H9 (cell line): ENCODE results near the gene CDK2AP2. TPM values are rescaled to one million over a fixed set of nuclear protein-coding genes. Genes with fewer than 3 reads are reported as not detected.
A peak's percentile ranks its signal among the peaks of the same experiment; 100 is the strongest.

Experiments used
- DNase-seq: peaks from one replicate; pipeline ENCODE4 v3.0.0-alpha.2; 2017
- H2AFZ ChIP-seq: one replicate; pipeline ENCODE4 v1.6.1; 2013; ENCODE audit warnings: mild to moderate bottlenecking, low read length, control low read depth, moderate library complexity
- H2AK5ac ChIP-seq: 2 replicates; pipeline ENCODE4 v1.6.1; 2013; ENCODE audit warnings: low read length, control low read depth, mixed read lengths; ENCODE audit not compliant: insufficient read length
- H2BK120ac ChIP-seq: one replicate; pipeline ENCODE4 v1.6.1; 2013; ENCODE audit warnings: low read depth, mild to moderate bottlenecking, low read length, control low read depth, inconsistent platforms; ENCODE audit not compliant: poor library complexity, severe bottlenecking
- H2BK12ac ChIP-seq: 2 replicates; pipeline ENCODE4 v1.6.1; 2013; ENCODE audit warnings: low read length, control low read depth, mixed read lengths, low read depth; ENCODE audit not compliant: insufficient read length
- H2BK15ac ChIP-seq: 2 replicates; pipeline ENCODE4 v1.6.1; 2013; ENCODE audit warnings: low read depth, low read length, control low read depth
- H2BK20ac ChIP-seq: one replicate; pipeline ENCODE4 v1.6.1; 2013; ENCODE audit warnings: low read depth, mild to moderate bottlenecking, low read length, control low read depth, inconsistent platforms; ENCODE audit not compliant: poor library complexity, severe bottlenecking
- H2BK5ac ChIP-seq: 2 replicates; pipeline ENCODE4 v1.6.1; 2013; ENCODE audit warnings: low read length, control low read depth, mixed read lengths; ENCODE audit not compliant: insufficient read length
- H3K14ac ChIP-seq: 2 replicates; pipeline ENCODE4 v1.6.1; 2013; ENCODE audit warnings: low read length, control low read depth; ENCODE audit not compliant: insufficient read depth
- H3K18ac ChIP-seq: 2 replicates; pipeline ENCODE4 v1.6.1; 2013; ENCODE audit warnings: low read depth, mild to moderate bottlenecking, mixed read lengths, low read length, control low read depth; ENCODE audit not compliant: insufficient read length
- H3K23ac ChIP-seq: 2 replicates; pipeline ENCODE4 v1.6.1; 2013; ENCODE audit warnings: low read length, control low read depth, mixed read lengths, low read depth; ENCODE audit not compliant: insufficient read length
- H3K23me2 ChIP-seq: 2 replicates; pipeline ENCODE4 v1.6.1; 2013; ENCODE audit warnings: low read depth, mild to moderate bottlenecking, mixed read lengths, low read length, control low read depth; ENCODE audit not compliant: insufficient read length, poor library complexity, severe bottlenecking
- H3K27ac ChIP-seq: 2 replicates; pipeline ENCODE4 v1.5.1; 2013; ENCODE audit warnings: low read length, control low read depth, mixed read lengths, low read depth; ENCODE audit not compliant: insufficient read length
- H3K27me3 ChIP-seq: 2 replicates; pipeline ENCODE4 v1.6.1; 2013; ENCODE audit warnings: low read length, control low read depth, inconsistent platforms; ENCODE audit not compliant: insufficient read depth
- H3K4ac ChIP-seq: 2 replicates; pipeline ENCODE4 v1.6.1; 2013; ENCODE audit warnings: low read depth, mild to moderate bottlenecking, control low read depth, inconsistent platforms, low read length, moderate library complexity
- H3K4me1 ChIP-seq: 2 replicates; pipeline ENCODE4 v1.6.1; 2013; ENCODE audit warnings: low read length, control low read depth, inconsistent platforms; ENCODE audit not compliant: insufficient read depth
- H3K4me2 ChIP-seq: 2 replicates; pipeline ENCODE4 v1.6.1; 2013; ENCODE audit warnings: low read length, control low read depth, mixed read lengths; ENCODE audit not compliant: insufficient read length, insufficient read depth
- H3K56ac ChIP-seq: 2 replicates; pipeline ENCODE4 v1.6.1; 2013; ENCODE audit warnings: low read depth, mild to moderate bottlenecking, mixed read lengths, low read length, control low read depth; ENCODE audit not compliant: insufficient read length
- H3K79me1 ChIP-seq: 2 replicates; pipeline ENCODE4 v1.6.1; 2013; ENCODE audit warnings: low read depth, mild to moderate bottlenecking, moderate library complexity, low read length, control low read depth, inconsistent platforms; ENCODE audit not compliant: insufficient read depth, poor library complexity, severe bottlenecking
- H3K79me2 ChIP-seq: 2 replicates; pipeline ENCODE4 v1.6.1; 2013; ENCODE audit warnings: low read length, control low read depth, inconsistent platforms; ENCODE audit not compliant: insufficient read depth
- H3K9ac ChIP-seq: 2 replicates; pipeline ENCODE4 v1.6.1; 2013; ENCODE audit warnings: low read length, control low read depth, mixed read lengths; ENCODE audit not compliant: insufficient read length; ENCODE audit errors: extremely low read depth
- H3K9me3 ChIP-seq: one replicate; pipeline ENCODE4 v1.6.1; 2013; ENCODE audit warnings: low read depth, low read length, inconsistent platforms; ENCODE audit not compliant: control insufficient read depth
- H3T11ph ChIP-seq: one replicate; pipeline ENCODE4 v1.6.1; 2013; ENCODE audit warnings: mild to moderate bottlenecking, low read length, control low read depth, inconsistent platforms
- H4K20me1 ChIP-seq: one replicate; pipeline ENCODE4 v1.6.1; 2013; ENCODE audit not compliant: control insufficient read depth, insufficient read length, insufficient read depth
- H4K5ac ChIP-seq: 2 replicates; pipeline ENCODE4 v1.6.1; 2013; ENCODE audit warnings: low read depth, mild to moderate bottlenecking, mixed read lengths, low read length, control low read depth; ENCODE audit not compliant: insufficient read length
- H4K8ac ChIP-seq: replicated peaks from 2 replicates; pipeline ENCODE4 v1.6.1; 2013; ENCODE audit warnings: low read length, control low read depth, mixed read lengths, low read depth; ENCODE audit not compliant: insufficient read length
- H4K91ac ChIP-seq: 2 replicates; pipeline ENCODE4 v1.6.1; 2013; ENCODE audit warnings: low read depth, mild to moderate bottlenecking, moderate library complexity, mixed read lengths, low read length, control low read depth; ENCODE audit not compliant: insufficient read length
- H3K27ac Mint-ChIP-seq, 3 experiments: 2 replicates in 2 of 3; 3 replicates in 1 of 3; pipeline ENCODE4 v1.8.0; 2020 to 2021; ENCODE audit warnings: mixed read lengths in 3 of 3, mild to moderate bottlenecking in 1 of 3, moderate library complexity in 1 of 3
- H3K27me3 Mint-ChIP-seq: 2 replicates; pipeline ENCODE4 v1.8.0; 2021; ENCODE audit warnings: low read depth, mild to moderate bottlenecking, moderate library complexity, mixed read lengths
- H3K36me3 Mint-ChIP-seq, 3 experiments: 2 replicates in 2 of 3; 3 replicates in 1 of 3; pipeline ENCODE4 v1.8.0; 2020 to 2021; ENCODE audit warnings: low read depth in 3 of 3, mixed read lengths in 3 of 3; ENCODE audit not compliant: insufficient read depth in 1 of 3
- H3K4me1 Mint-ChIP-seq, 2 experiments: 2 replicates each; pipeline ENCODE4 v1.8.0; 2020; ENCODE audit warnings: mixed read lengths in 2 of 2
- H3K4me3 Mint-ChIP-seq, 2 experiments: 2 replicates in 1 of 2; 3 replicates in 1 of 2; pipeline ENCODE4 v1.8.0; 2020 to 2021; ENCODE audit warnings: mild to moderate bottlenecking in 2 of 2, mixed read lengths in 2 of 2, moderate library complexity in 1 of 2
- H3K9me3 Mint-ChIP-seq, 2 experiments: 2 replicates in 1 of 2; 3 replicates in 1 of 2; pipeline ENCODE4 v1.8.0; 2020; ENCODE audit warnings: mild to moderate bottlenecking in 2 of 2, mixed read lengths in 2 of 2, moderate library complexity in 1 of 2
- WGBS: extraction: QIAGEN DNeasy Blood & Tissue Kit; methylation state at CpG from one replicate; pipeline ENCODE4 v1.1.7; 2013; ENCODE audit warnings: missing lambda C conversion rate, low lambda C conversion rate, mixed read lengths; ENCODE audit not compliant: insufficient read length; ENCODE audit errors: extremely low coverage; 5-methylcytosine and 5-hydroxymethylcytosine counted together
- total RNA-seq: library from RNA; stranded (reverse); gene quantifications from 2 replicates; pipeline ENCODE4 v1.2.1, GENCODE V29; 2021
- TF ChIP-seq, protein P1 (sequence below): fragments of 200-600 bp; sonication (generic); conservative IDR thresholded peaks from 3 replicates; pipeline ENCODE4 v1.8.0; 2021; ENCODE audit warnings: antibody characterized with exemption, mild to moderate bottlenecking

Gene CDK2AP2
- total RNA-seq, 1 experiment from 2014 or later: 36.1 TPM

DNA sequence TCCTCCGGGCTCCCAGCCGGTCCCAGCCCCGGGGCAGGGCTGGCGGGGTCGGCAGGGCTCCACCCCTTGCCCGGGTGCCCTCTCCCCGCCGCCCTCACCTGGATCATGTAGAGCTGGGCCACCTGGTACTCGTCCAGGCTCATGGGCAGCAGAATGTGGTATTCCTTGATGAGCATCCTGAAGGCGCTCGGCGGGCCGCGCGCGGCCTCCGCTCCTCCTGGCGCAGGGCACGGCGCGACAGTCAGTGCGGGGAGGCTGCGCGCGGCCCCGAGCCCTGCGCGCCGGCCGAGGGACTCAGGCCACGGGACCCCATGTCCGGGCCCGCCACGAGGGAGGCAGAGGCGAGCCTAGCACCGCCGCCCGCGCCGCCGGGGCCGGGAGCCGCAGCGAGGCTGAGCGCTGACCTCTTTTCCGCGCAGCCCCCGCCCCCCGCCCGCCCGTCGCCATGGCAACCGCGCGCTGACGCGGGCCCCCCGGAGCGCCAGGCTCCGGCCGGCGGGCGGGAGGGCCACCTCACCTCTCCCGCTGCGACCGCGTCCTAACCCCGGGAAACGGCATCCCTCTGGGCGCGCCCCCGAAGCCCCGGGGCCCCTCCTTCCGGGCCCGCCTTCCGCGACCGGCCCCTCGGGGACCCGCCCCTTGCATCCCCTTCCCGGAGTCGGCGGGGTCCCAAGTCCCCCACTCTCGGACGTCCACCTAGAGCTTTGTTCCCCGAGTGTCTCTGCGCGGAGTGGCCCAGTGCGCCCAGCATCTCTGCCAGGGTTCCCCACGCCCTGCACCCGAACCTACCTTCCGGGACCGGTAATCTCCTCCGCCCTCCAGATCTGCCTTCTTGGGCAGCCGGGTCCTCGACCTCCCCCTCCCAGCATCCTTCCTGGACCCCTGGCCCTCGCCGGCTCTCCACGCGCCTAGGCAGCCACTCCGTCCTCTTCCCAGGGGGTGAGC is 3.7 kb downstream of the CDK2AP2 start:
- H3K56ac ChIP-seq: no peak overlapping the region
- H3K14ac ChIP-seq: peak overlapping the region; percentile 54
- H3K23ac ChIP-seq: no peak overlapping the region
- no peaks in the 10 kb centered on the region for H3K79me1 ChIP-seq
- H3K27ac Mint-ChIP-seq: 0 out of 7 replicates have a peak overlapping the region, but pooled peaks of 1 of the 3 experiments have one; percentile 70
- no peaks in the 10 kb centered on the region for H3K4me1 ChIP-seq
- no peak overlapping the region for H4K91ac ChIP-seq
- H3K4me3 Mint-ChIP-seq: peak overlapping the region; percentile 79 to 92
- H4K8ac ChIP-seq: no peak overlapping the region
- H2AFZ ChIP-seq: no peak overlapping the region
- H3K36me3 Mint-ChIP-seq: peaks cover 10 to 26% (median 19%) of the 10 kb centered on the region in 3 experiments
- TF ChIP-seq, protein P1, sequence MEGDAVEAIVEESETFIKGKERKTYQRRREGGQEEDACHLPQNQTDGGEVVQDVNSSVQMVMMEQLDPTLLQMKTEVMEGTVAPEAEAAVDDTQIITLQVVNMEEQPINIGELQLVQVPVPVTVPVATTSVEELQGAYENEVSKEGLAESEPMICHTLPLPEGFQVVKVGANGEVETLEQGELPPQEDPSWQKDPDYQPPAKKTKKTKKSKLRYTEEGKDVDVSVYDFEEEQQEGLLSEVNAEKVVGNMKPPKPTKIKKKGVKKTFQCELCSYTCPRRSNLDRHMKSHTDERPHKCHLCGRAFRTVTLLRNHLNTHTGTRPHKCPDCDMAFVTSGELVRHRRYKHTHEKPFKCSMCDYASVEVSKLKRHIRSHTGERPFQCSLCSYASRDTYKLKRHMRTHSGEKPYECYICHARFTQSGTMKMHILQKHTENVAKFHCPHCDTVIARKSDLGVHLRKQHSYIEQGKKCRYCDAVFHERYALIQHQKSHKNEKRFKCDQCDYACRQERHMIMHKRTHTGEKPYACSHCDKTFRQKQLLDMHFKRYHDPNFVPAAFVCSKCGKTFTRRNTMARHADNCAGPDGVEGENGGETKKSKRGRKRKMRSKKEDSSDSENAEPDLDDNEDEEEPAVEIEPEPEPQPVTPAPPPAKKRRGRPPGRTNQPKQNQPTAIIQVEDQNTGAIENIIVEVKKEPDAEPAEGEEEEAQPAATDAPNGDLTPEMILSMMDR: no peak
- H3K27me3 ChIP-seq: no peaks in the 10 kb centered on the region
- no peaks in the 10 kb centered on the region; a peak in 1 of 5 replicates for H3K9me3 Mint-ChIP-seq
- H3K4me1 Mint-ChIP-seq: peaks cover 19 to 30% of the 10 kb centered on the region in 2 experiments
- no peak for DNase-seq
- no CpG with 5 or more reads among the region's 101 CpGs for WGBS
- H3K23me2 ChIP-seq: peaks cover 17% of the 10 kb centered on the region
- H2BK20ac ChIP-seq: no peak overlapping the region
- no peaks in the 10 kb centered on the region for H3K79me2 ChIP-seq
- H2BK5ac ChIP-seq: no peak overlapping the region
- H3K4me2 ChIP-seq: peak overlapping the region; percentile 88
- H3K9me3 ChIP-seq: no peaks in the 10 kb centered on the region
- no peaks in the 10 kb centered on the region for H4K20me1 ChIP-seq
- H3K4ac ChIP-seq: no peak overlapping the region
- H3K27ac ChIP-seq: no peak overlapping the region
- no peak overlapping the region for H2AK5ac ChIP-seq
- H3T11ph ChIP-seq: no peak overlapping the region
- H3K27me3 Mint-ChIP-seq: peaks cover 10% of the 10 kb centered on the region
- H2BK15ac ChIP-seq: no peak overlapping the region
- H4K5ac ChIP-seq: no peak overlapping the region
- no peak overlapping the region for H2BK120ac ChIP-seq
- no peak overlapping the region for H2BK12ac ChIP-seq
- peak overlapping the region; percentile 8 for H3K9ac ChIP-seq
- no peak overlapping the region for H3K18ac ChIP-seq
